GM18907 (cell line): ENCODE results near the gene HNRNPDL.
"Not testable (repeated sequence)": the region's sequence is repeated elsewhere in the genome, so short reads cannot be mapped to it uniquely, and the experiment has no call there.

ENCODE experiments used
- ATAC-seq: cut with Tn5 transposase; IDR thresholded peaks from one replicate; pipeline ENCODE4 v1.9.1; 2021; ENCODE audit warnings: mild to moderate bottlenecking, moderate library complexity; ENCODE audit not compliant: unreplicated experiment

HNRNPDL gene

GRCh38 chr4:82433791-82434190 lies 3.5 kb upstream of the HNRNPDL start:
- no peak for ATAC-seq

- no peak for ATAC-seq
Observed at GRCh38 chr4:82432596-82432995, 2.3 kb upstream of the HNRNPDL start.

DNA sequence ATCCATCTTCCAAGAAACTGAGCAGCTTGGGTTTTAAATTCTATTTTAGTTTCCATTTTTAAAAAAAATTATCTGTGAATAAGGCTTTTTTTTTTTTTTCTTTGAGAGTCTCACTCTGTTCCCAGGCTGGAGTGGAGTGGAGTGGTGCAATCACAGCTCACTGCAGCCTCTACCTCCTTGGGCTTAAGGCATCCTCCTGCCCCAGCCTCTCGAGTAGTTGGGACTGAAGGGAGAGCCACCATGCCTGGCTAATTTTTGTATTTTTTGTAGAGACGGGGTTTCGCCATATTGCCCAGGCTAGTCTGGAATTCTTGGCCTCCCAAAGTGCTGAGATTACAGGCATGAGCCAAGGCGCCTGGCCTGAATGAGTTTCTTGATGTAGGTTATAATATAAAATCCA lies 1.6 kb upstream of the HNRNPDL start:
- no peak for ATAC-seq

GRCh38 chr4:82430964-82431745 lies 893 bp upstream of the HNRNPDL start:
- peak; percentile 6 for ATAC-seq

DNA sequence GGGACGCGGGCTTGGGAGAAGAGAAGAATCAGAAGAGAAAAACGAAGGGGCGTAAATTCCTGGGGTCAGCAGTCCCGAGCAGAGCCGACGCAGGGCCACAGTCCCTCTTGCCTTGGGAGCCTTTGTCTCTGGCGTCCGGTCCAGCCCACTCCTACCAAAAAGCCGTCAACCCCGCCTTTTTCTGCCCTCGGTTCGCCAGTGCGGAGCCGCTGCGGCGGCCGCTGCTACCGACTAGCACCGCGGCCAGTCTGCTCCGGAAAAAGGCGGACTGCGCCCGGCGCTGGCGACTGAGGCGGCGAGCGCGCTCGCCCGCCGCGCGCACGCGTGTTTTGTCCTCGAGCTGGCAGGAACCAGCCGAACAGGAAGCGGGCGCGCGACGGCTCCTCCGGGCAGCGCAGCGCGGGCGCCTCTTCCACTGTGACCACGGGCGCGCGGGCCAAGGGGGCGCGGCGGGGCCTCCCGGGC lies 502 bp downstream of the HNRNPDL start:
- peak; percentile 19 for ATAC-seq

- ATAC-seq = peak; percentile 62
Observed at GRCh38 chr4:82428969-82429727, 1.1 kb downstream of the HNRNPDL start.

DNA sequence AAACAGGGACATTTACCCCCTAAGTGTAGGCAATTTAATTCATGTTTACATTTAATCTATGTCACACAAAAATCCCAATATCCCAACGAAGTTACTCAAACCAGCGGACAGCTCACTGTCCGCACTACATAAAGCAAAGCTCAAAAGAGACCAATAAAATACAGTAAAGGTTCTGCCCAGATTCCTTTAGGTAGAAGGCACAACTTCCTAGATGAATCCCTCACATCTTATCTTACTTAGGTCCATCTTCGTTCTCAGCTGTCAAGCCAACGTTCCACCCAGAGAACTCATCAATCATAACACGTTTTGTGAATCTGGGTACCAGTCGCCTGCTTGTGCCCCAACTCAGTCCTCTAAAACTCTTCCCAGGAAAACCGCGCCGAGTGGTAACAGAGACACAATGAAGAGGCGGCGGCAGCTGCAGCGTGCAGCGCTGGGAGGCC lies 1.7 kb downstream of the HNRNPDL start:
- ATAC-seq = no peak

GRCh38 chr4:82425478-82425877 lies 4.8 kb downstream of the HNRNPDL start:
- no peak for ATAC-seq

DNA sequence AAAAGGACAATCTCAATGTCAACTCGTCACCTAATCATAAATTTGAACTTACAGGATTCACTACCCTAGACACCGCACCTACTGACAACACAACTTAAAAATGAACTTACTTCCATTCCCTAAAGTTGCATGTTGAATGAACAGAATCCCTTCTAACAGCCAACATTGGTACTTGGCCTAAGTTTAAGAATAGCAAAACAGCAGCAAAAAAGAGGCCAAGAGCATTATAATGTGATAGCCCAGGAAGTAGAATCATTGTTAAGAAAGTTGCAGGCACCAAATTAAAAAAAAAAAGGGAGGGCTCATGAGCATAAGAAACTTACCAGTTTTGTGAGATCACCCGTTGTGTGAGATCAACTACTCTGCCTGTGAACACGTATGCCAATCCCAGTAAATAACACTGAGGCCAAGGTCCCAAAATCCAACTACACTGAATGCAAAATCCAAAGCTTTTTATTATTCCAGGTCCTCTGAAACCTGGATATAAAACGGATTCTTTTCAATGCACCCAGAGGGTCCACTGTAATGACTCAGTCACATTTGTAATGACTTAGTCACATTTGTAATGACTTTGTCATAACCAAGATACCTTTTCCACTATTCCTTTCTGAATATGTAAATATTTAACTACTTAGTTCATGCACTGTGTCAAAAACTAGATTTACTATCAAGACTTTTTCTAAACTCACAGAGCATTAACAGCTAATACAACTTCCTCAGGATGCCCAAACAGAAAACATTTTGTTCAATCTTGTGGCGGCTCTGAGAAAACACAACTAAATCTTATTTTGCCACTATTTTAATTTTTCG lies 6.8 kb downstream of the HNRNPDL start:
- ATAC-seq = no peak

GRCh38 chr4:82422616-82423015 lies 7.6 kb downstream of the HNRNPDL start:
- ATAC-seq = no peak

DNA sequence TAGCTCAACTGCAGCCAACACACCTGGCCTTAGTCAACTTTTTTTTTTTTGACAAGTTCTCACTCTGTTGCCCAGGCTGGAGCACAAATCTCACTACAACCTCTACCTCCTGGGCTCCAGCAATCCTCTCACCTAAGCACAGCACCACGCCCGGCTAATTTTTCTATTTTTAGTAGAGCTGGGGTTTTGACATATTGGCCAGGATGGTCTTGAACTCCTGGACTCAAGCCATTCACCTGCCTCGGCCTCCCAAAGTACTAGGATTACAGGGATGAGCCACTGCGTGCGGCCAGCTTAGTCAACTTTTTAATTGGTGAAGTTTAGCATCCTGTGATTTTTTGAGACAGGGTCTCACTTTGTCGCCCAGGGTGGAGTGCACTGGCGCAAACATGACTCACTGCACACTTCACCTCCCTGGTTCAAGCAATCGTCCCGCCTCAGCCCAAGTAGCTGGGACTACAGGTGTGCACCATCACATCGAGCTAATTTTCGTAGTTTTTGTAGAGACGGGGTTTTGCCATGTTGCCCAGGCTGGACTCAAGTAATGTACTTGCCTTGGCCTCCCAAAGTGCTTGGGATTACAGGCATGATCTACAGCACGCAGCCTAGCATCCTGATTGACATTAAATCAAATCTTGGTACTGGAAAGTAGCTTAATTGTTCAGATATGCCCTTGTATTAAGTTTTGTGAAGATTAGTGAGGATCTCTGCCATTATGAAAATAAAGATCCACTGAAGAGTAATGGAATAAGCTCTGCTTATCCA lies 8.3 kb downstream of the HNRNPDL start:
- no peak for ATAC-seq

- ATAC-seq = no peak
Observed at GRCh38 chr4:82419451-82419850, 10.8 kb downstream of the HNRNPDL start.

DNA sequence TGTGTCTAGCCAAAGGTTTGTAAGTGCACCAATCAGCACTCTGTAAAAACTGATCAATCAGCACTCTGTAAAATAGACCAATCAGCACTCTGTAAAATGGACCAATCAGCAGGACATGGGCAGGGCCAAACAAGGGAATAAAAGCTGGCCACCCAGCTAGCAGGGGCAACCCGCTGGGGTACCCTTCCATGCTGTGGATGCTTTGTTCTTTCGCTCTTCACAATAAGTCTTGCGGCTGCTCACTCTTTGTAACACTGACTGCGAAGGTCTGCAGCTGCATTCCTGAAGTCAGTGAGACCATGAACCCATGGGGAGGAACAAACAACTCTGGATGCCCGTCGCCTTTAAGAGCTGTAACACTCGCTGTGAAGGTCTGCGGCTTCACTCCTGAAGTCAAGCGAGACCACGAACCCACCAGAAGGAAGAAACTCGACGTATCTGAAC lies 14.3 kb downstream of the HNRNPDL start:
- no peak for ATAC-seq

DNA sequence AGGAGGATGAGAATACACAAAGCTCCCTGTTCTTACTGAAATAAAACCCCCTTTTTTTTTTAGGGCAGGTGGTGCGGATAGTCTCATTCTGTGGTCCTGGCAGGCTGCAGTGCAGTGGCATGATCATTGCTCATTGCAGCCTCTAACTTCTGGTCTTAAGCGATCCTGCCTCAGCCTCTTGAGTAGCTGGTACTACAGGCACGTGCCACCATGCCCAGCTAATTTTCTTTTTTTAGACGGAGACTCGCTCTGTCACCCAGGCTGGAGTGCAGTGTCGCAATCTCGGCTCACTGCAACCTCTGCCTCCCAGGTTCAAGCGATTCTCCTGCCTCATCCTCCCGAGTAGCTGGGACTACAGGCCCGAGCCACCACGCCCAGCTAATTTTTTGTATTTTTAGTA lies 15.2 kb downstream of the HNRNPDL start:
- ATAC-seq = not testable (repeated sequence)

DNA sequence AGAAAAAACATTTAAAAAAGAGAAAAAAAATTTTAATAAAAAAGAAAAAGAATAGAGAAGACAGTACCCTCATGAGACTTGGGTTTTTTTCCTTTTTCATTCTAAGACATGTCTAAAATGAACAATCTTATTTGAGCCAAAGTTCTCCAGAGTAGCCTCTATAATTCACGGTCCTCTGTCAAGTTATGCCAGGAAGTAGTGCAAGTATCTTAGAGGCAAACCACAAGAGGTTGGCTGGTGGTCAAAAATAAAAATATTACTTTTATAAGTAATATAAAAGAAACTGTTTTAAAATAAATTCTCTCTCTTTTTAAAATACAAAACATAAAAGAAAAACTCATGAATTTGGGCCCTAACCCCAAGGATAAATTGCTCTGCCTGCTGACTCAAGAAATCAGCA lies 26.5 kb downstream of the HNRNPDL start:
- no peak for ATAC-seq

DNA sequence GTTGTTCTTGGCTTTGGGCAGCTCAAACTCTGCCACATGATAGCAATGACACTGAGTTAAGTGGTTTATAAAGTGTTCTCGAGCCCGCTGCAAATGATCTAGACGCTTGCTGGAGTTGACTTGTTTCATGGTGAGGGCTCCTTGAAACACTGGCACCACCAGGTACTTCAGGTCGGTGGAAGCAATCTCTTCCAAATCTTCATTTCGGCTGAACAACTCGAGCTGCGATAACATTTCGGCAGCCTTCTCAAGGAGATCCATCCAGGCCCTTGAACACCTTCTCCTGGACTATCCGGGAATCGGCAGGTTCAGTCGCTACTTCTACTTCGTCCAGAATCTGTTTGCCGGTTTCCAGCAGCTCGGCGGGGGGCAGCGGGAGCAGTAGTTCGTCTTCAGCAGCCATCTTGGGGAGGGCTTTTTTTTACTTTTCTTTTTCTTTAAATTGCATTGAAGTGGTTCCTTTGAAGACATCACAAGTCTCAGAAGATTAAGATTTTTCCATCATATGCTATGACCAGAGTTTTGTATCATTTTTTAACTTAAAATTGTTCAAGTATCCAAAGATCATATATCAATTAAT lies 28.0 kb downstream of the HNRNPDL start:
- no peak for ATAC-seq

- ATAC-seq = no peak
Observed at GRCh38 chr4:82401600-82401999, 28.7 kb downstream of the HNRNPDL start.

DNA sequence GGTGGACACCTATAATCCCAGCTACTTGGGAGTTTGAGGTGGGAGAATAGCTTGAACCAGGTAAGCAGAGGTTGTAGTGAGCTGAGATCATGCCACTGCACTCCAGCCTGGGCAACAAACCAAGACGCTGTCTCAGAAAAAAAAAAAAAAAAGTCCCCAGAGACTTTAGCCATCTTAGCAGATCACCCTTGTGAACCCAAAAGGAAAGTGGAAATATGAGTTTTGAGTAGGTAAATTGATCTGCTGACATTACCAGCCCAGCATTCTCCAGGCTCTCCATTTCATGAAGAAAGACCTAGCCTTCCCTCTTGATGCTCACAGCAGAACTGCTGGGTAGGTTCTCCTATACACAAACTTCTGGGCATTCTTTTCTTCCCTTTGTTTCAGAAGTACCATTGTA lies 32.0 kb downstream of the HNRNPDL start:
- no peak for ATAC-seq

DNA sequence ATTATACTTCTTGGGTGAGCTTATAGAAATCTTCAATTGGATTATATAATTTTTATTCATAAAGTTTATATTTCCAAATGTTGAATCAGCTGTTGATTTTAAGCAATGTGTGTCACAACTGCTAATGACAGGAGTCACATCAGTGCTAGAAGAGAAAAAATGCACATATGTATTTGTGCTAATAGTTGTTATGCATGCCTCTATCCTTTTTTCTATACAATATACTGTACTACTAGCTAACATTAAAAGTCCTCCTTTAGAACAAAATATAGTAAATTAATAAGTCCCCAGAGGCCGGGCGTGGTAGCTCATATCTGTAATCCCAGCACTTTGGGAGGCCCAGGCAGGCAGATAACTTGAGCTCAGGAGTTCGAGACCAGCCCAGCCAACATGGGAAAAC lies 32.7 kb downstream of the HNRNPDL start:
- no peak for ATAC-seq

- no peak for ATAC-seq
Observed at GRCh38 chr4:82394896-82395295, 35.4 kb downstream of the HNRNPDL start.
